CD1c-positive myeloid dendritic cell (primary cell): Measurements from ENCODE around the gene BET1L.
"Not testable (repeated sequence)": the region's sequence is repeated elsewhere in the genome, so short reads cannot be mapped to it uniquely, and the experiment has no call there.

Experiments
- DNase-seq: peaks from one replicate; pipeline ENCODE4 v3.0.0-alpha.2; 2016; ENCODE audit errors: extremely low spot score

Gene BET1L

GRCh38 chr11:196786-197731 lies 10.1 kb downstream of the BET1L start:
- no peak for DNase-seq

GRCh38 chr11:193481-193880 lies 13.7 kb downstream of the BET1L start:
- DNase-seq: not testable (repeated sequence)

- not testable (repeated sequence) for DNase-seq
Measured at GRCh38 chr11:192674-193128, 14.5 kb downstream of the BET1L start, which contains the start of gene SCGB1C1. Gene SCGB1C1 (plus strand): TSS chr11:193078. CDS start chr11:193100, 22 bp downstream.

GRCh38 chr11:191490-192478 lies 15.4 kb downstream of the BET1L start:
- DNase-seq: not testable (repeated sequence)

GRCh38 chr11:190546-190945 lies 16.7 kb downstream of the BET1L start:
- DNase-seq: not testable (repeated sequence)

- not testable (repeated sequence) for DNase-seq
Measured at GRCh38 chr11:189843-190311, 17.3 kb downstream of the BET1L start.

GRCh38 chr11:189200-189783 lies 17.9 kb downstream of the BET1L start:
- DNase-seq: not testable (repeated sequence)

- not testable (repeated sequence) for DNase-seq
Measured at GRCh38 chr11:180242-180641, 27.0 kb downstream of the BET1L start.
